IMR-90 (cell line): Measurements from ENCODE around the gene TRIAP1. TPM values are rescaled to one million over a fixed set of nuclear protein-coding genes. Genes with fewer than 3 reads are reported as not detected.

Source experiments
- ATAC-seq: fragments of 200-7000 bp; cut with Tn5 transposase; 2 replicates; pipeline ENCODE4 v1.9.1; 2020; ENCODE audit warnings: low read depth, mild to moderate bottlenecking, moderate library complexity
- BruUV-seq: library from RNA; stranded (reverse); fragments of 400-500 nt; replicated peaks from 2 replicates; lab custom pipeline; 2021; lab: Mats Ljungman, UMichigan
- CTCF ChIA-PET: fragments of 300-600 bp; formaldehyde crosslinking; extraction: SDS; loops from one replicate; lab custom pipeline; 2021; ENCODE audit warnings: antibody characterized with exemption; lab: Yijun Ruan, JAX
- POLR2A ChIA-PET: fragments of 300-600 bp; sonication (Branson Sonifier 250); formaldehyde crosslinking; loops from one replicate; lab custom pipeline; 2022; ENCODE audit warnings: antibody characterized with exemption; ENCODE audit not compliant: unreplicated experiment; lab: Charles Lee
- DNase-seq: peaks from one replicate; pipeline ENCODE4 v3.0.0; 2013
- H2AFZ ChIP-seq: replicated peaks from 2 replicates; pipeline ENCODE3; 2013; ENCODE audit warnings: low read length, mild to moderate bottlenecking; ENCODE audit not compliant: poor library complexity
- H2AK5ac ChIP-seq: 2 replicates; pipeline ENCODE4 v1.6.1; 2013; ENCODE audit warnings: low read depth, low read length, inconsistent platforms
- H2AK9ac ChIP-seq: replicated peaks from 2 replicates; pipeline ENCODE3; 2013; ENCODE audit warnings: mild to moderate bottlenecking, low read depth, low read length, moderate library complexity; ENCODE audit not compliant: poor library complexity
- H2BK120ac ChIP-seq: 2 replicates; pipeline ENCODE4 v1.6.1; 2013; ENCODE audit warnings: low read depth, low read length, inconsistent platforms
- H2BK15ac ChIP-seq: 3 replicates; pipeline ENCODE4 v1.6.1; 2013; ENCODE audit warnings: low read depth, low read length, inconsistent platforms
- H2BK20ac ChIP-seq: 2 replicates; pipeline ENCODE4 v1.6.1; 2013; ENCODE audit warnings: low read depth, mild to moderate bottlenecking, inconsistent platforms, low read length, moderate library complexity
- H2BK5ac ChIP-seq: 2 replicates; pipeline ENCODE4 v1.6.1; 2013; ENCODE audit warnings: mild to moderate bottlenecking, low read depth, low read length, inconsistent platforms; ENCODE audit not compliant: poor library complexity, severe bottlenecking
- H3K14ac ChIP-seq: replicated peaks from 2 replicates; pipeline ENCODE4 v1.6.1; 2013; ENCODE audit warnings: low read depth, low read length, inconsistent platforms
- H3K18ac ChIP-seq: 2 replicates; pipeline ENCODE4 v1.6.1; 2013; ENCODE audit warnings: low read depth, low read length, control low read depth
- H3K23ac ChIP-seq: 2 replicates; pipeline ENCODE4 v1.6.1; 2013; ENCODE audit warnings: low read depth, low read length, inconsistent platforms
- H3K27ac ChIP-seq: 2 replicates; pipeline ENCODE4 v1.5.1; 2013; ENCODE audit warnings: mild to moderate bottlenecking, control low read depth, low read length; ENCODE audit not compliant: insufficient read depth
- H3K27me3 ChIP-seq: 2 replicates; pipeline ENCODE4 v1.6.1; 2013; ENCODE audit warnings: low read length; ENCODE audit not compliant: control insufficient read depth, insufficient read depth
- H3K36me3 ChIP-seq: 2 replicates; pipeline ENCODE4 v1.6.1; 2013; ENCODE audit warnings: low read length, mixed read lengths; ENCODE audit not compliant: control insufficient read depth, insufficient read depth
- H3K4ac ChIP-seq: 2 replicates; pipeline ENCODE4 v1.6.1; 2013; ENCODE audit warnings: low read depth, low read length, inconsistent platforms
- H3K4me1 ChIP-seq: 2 replicates; pipeline ENCODE4 v1.6.1; 2013; ENCODE audit warnings: low read length, mixed read lengths; ENCODE audit not compliant: control insufficient read depth, insufficient read depth
- H3K4me2 ChIP-seq: 2 replicates; pipeline ENCODE4 v1.6.1; 2013; ENCODE audit warnings: low read depth, mild to moderate bottlenecking, control low read depth, low read length, moderate library complexity
- H3K4me3 ChIP-seq: 2 replicates; pipeline ENCODE4 v1.5.1; 2013; ENCODE audit warnings: low read depth, mild to moderate bottlenecking, control low read depth, low read length, moderate library complexity; ENCODE audit not compliant: insufficient read depth
- H3K56ac ChIP-seq: 2 replicates; pipeline ENCODE4 v1.6.1; 2013; ENCODE audit warnings: low read length, inconsistent platforms; ENCODE audit not compliant: insufficient read depth; ENCODE audit errors: extremely low read depth
- H3K79me1 ChIP-seq, 2 experiments: 2 replicates each; pipeline ENCODE4 v1.6.1; 2013; ENCODE audit warnings: low read length in 2 of 2, inconsistent platforms in 1 of 2, low read depth in 1 of 2
- H3K9ac ChIP-seq: 2 replicates; pipeline ENCODE4 v1.6.1; 2013; ENCODE audit warnings: low read depth, low read length, control low read depth
- H3K9me1 ChIP-seq: 2 replicates; pipeline ENCODE4 v1.6.1; 2013; ENCODE audit warnings: low read length, inconsistent platforms; ENCODE audit not compliant: insufficient read depth
- H3K9me3 ChIP-seq: 2 replicates; pipeline ENCODE4 v1.6.1; 2013; ENCODE audit warnings: low read length; ENCODE audit not compliant: control insufficient read depth, insufficient read depth
- H4K20me1 ChIP-seq: 2 replicates; pipeline ENCODE4 v1.6.1; 2013; ENCODE audit warnings: low read length, inconsistent platforms; ENCODE audit not compliant: insufficient read depth
- H4K5ac ChIP-seq: 2 replicates; pipeline ENCODE4 v1.6.1; 2013; ENCODE audit warnings: mild to moderate bottlenecking, low read depth, low read length, control low read depth
- H4K8ac ChIP-seq, 2 experiments: 2 replicates each; pipeline ENCODE4 v1.6.1; 2013; ENCODE audit warnings: low read depth in 2 of 2, low read length in 2 of 2, control low read depth in 1 of 2, inconsistent platforms in 1 of 2
- H4K91ac ChIP-seq: 2 replicates; pipeline ENCODE4 v1.6.1; 2013; ENCODE audit warnings: low read depth, low read length, inconsistent platforms; ENCODE audit not compliant: insufficient read depth
- BHLHE40 ChIP-seq: fragments of 150-350 bp; IDR thresholded peaks from 2 replicates; pipeline ENCODE4 v1.6.1; 2016; ENCODE audit warnings: mild to moderate bottlenecking, low read depth, low read length
- CEBPB ChIP-seq: IDR thresholded peaks from 2 replicates; pipeline ENCODE4 v1.6.1; 2012; ENCODE audit warnings: low read depth, low read length, improper control_type of control experiment
- CHD1 ChIP-seq: IDR thresholded peaks from 2 replicates; pipeline ENCODE4 v1.6.1; 2012; ENCODE audit warnings: low read depth, low read length, improper control_type of control experiment
- FOS ChIP-seq: fragments of 150-350 bp; IDR thresholded peaks from 2 replicates; pipeline ENCODE4 v1.6.1; 2016; ENCODE audit warnings: low read depth, low read length
- MAFK ChIP-seq: IDR thresholded peaks from 2 replicates; pipeline ENCODE4 v1.6.1; 2012; ENCODE audit warnings: low read depth, low read length, improper control_type of control experiment
- MAZ ChIP-seq: IDR thresholded peaks from 2 replicates; pipeline ENCODE4 v1.6.1; 2012; ENCODE audit warnings: low read depth, mild to moderate bottlenecking, low read length, improper control_type of control experiment, moderate library complexity, borderline replicate concordance
- MXI1 ChIP-seq: IDR thresholded peaks from 2 replicates; pipeline ENCODE4 v1.6.1; 2012; ENCODE audit warnings: low read depth, mild to moderate bottlenecking, low read length, moderate library complexity, borderline replicate concordance
- NFE2L2 ChIP-seq: fragments of 150-350 bp; IDR thresholded peaks from 2 replicates; pipeline ENCODE4 v1.6.1; 2016; ENCODE audit warnings: low read depth, mild to moderate bottlenecking, low read length
- POLR2A ChIP-seq: IDR thresholded peaks from 2 replicates; pipeline ENCODE4 v1.6.1; 2012; ENCODE audit warnings: mild to moderate bottlenecking, low read depth, low read length
- RAD21 ChIP-seq: IDR thresholded peaks from 2 replicates; pipeline ENCODE4 v1.6.1; 2012; ENCODE audit warnings: low read length, improper control_type of control experiment
- RCOR1 ChIP-seq: IDR thresholded peaks from 2 replicates; pipeline ENCODE4 v1.6.1; 2012; ENCODE audit warnings: mild to moderate bottlenecking, low read length, improper control_type of control experiment; ENCODE audit not compliant: insufficient replicate concordance
- RFX5 ChIP-seq: IDR thresholded peaks from 2 replicates; pipeline ENCODE4 v1.8.0; 2012; ENCODE audit warnings: low read depth, mild to moderate bottlenecking, low read length, moderate library complexity
- SMC3 ChIP-seq: fragments of 150-350 bp; IDR thresholded peaks from 2 replicates; pipeline ENCODE4 v1.6.1; 2016; ENCODE audit warnings: low read depth, mild to moderate bottlenecking, antibody characterized with exemption, low read length, moderate library complexity
- WGBS, 2 experiments: methylation state at CpG; one replicate each; pipeline versions ENCODE4 v1.1.5 to v1.1.7; 2013; ENCODE audit warnings: missing lambda C conversion rate in 2 of 2; ENCODE audit not compliant: insufficient read length in 1 of 2; ENCODE audit errors: extremely low coverage in 2 of 2; 5-methylcytosine and 5-hydroxymethylcytosine counted together
- dilution Hi-C: fragments of 300-500 bp; cut with HindIII; formaldehyde crosslinking; loops from one replicate; pipeline ENCODE4 v1.14.3; 2018; ENCODE audit warnings: low sequenced_read_pairs; ENCODE audit not compliant: unreplicated experiment
- in situ Hi-C: fragments of 300-500 bp; cut with MboI; formaldehyde crosslinking; loops from 3 replicates; pipeline ENCODE4 v1.14.3; 2019; ENCODE audit warnings: low sequenced_read_pairs, inconsistent platforms, mixed read lengths
- intact Hi-C: fragments of 100-400 bp; cut with micrococcal nuclease; formaldehyde crosslinking; loops from 2 replicates; pipeline ENCODE4 v1.10.0; 2022
- polyA plus RNA-seq, 3 experiments: library from polyadenylated mRNA; depleted of rRNA; stranded (reverse); fragments of >200 nt; gene quantifications; 2 replicates each; pipeline ENCODE4 v1.2.3, GENCODE V29; 2012; ENCODE audit warnings: low replicate concordance in 1 of 3
- total RNA-seq: library from RNA; depleted of rRNA; stranded (reverse); fragments of >200 nt; gene quantifications from 2 replicates; pipeline ENCODE4 v1.2.3, GENCODE V29; 2012
- TF ChIP-seq, protein P1 (sequence below): fragments of 150-350 bp; IDR thresholded peaks from 2 replicates; pipeline ENCODE4 v1.6.1; 2017; ENCODE audit warnings: mild to moderate bottlenecking, antibody characterized with exemption, low read length, low read depth
- TF ChIP-seq, protein P2 (sequence below): fragments of 150-350 bp; IDR thresholded peaks from 2 replicates; pipeline ENCODE4 v1.6.1; 2016; ENCODE audit warnings: low read depth, mild to moderate bottlenecking, low read length, moderate library complexity, borderline replicate concordance
- TF ChIP-seq, protein P3 (sequence below): conservative IDR thresholded peaks from 2 replicates; pipeline ENCODE4 v1.5.1; 2012; ENCODE audit warnings: mild to moderate bottlenecking, low read depth, low read length, improper control_type of control experiment

TRIAP1 gene
- total and polyA plus RNA-seq, 2 of the 4 experiments (the other 2 are of a cell fraction), result 19.2 to 32.3 TPM

DNA sequence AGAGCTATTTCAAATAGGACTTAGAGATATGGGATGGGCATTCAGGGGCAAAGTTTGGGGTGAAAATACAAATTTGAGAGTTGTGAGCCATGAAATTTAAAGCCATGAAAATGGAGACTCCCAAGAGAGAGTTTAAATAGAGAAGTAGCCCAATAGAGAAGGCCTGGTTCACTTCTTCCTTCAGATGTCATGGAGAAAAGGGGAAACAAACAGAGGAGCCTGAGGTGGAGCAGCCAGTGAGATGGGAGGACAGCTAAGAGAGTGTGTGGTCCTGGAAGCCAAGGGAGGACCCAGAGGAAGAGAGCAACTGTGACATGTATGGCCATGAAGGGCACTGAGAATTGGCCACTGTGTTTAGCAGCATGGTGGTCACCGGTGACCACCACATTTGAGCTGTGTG is 37.4 kb upstream of the TRIAP1 start:
- Histone ChIP-seq H2AK5ac (no peak overlapping the region), H2BK5ac (no peak overlapping the region), H3K36me3 (peaks cover 8% of the 10 kb centered on the region), H4K5ac (no peak overlapping the region), H3K18ac (no peak overlapping the region), H3K14ac (no peak overlapping the region), H2AFZ (no peak overlapping the region), H2BK15ac (no peak overlapping the region), H2BK120ac (no peak overlapping the region), H4K8ac (no peak overlapping the region), H3K9me1 (peaks cover 4% of the 10 kb centered on the region; the same call in 1 of the 2 replicates), H4K20me1 (no peaks in the 10 kb centered on the region), H4K91ac (no peak overlapping the region), H3K4ac (no peak overlapping the region), H3K4me1 (no peaks in the 10 kb centered on the region), H3K9ac (no peak overlapping the region), H3K79me1 (peaks cover 14 to 25% of the 10 kb centered on the region in 2 experiments), H3K4me2 (no peak overlapping the region), H3K9me3 (no peaks in the 10 kb centered on the region), H2AK9ac (no peak overlapping the region), H2BK20ac (no peak overlapping the region), H3K27me3 (no peaks in the 10 kb centered on the region), H3K4me3 (no peak overlapping the region), H3K27ac (no peak overlapping the region), H3K56ac (no peak overlapping the region), H3K23ac (no peak overlapping the region)
- DNase-seq (no peak), ATAC-seq (no peak)
- in situ Hi-C loops (no loop called here), dilution Hi-C loops (no loop called here), intact Hi-C loops (no loop called here)
- ChIA-PET CTCF (no interaction called here), POLR2A (interaction anchor here (0.6 kb wide), 1 partner anchor 24 kb away, joined by 3 read pairs; no protein-coding TSS in a partner anchor)
- WGBS, 2 experiments, result 100% methylated on average over 1 of the region's 1 CpG; no CpG with 5 or more reads in 1 of the 2 experiments
- no TSS peak for BruUV-seq
- TF ChIP-seq, protein P1, sequence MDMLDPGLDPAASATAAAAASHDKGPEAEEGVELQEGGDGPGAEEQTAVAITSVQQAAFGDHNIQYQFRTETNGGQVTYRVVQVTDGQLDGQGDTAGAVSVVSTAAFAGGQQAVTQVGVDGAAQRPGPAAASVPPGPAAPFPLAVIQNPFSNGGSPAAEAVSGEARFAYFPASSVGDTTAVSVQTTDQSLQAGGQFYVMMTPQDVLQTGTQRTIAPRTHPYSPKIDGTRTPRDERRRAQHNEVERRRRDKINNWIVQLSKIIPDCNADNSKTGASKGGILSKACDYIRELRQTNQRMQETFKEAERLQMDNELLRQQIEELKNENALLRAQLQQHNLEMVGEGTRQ, result no peak
- TF ChIP-seq, protein P2, sequence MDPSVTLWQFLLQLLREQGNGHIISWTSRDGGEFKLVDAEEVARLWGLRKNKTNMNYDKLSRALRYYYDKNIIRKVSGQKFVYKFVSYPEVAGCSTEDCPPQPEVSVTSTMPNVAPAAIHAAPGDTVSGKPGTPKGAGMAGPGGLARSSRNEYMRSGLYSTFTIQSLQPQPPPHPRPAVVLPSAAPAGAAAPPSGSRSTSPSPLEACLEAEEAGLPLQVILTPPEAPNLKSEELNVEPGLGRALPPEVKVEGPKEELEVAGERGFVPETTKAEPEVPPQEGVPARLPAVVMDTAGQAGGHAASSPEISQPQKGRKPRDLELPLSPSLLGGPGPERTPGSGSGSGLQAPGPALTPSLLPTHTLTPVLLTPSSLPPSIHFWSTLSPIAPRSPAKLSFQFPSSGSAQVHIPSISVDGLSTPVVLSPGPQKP, result no peak
- TF ChIP-seq FOS (no peak), BHLHE40 (no peak), CHD1 (no peak), RFX5 (no peak), POLR2A (no peak), MAZ (no peak), NFE2L2 (no peak), SMC3 (no peak), MAFK (no peak), RCOR1 (no peak), CEBPB (no peak), RAD21 (no peak), MXI1 (no peak)
- TF ChIP-seq, protein P3, sequence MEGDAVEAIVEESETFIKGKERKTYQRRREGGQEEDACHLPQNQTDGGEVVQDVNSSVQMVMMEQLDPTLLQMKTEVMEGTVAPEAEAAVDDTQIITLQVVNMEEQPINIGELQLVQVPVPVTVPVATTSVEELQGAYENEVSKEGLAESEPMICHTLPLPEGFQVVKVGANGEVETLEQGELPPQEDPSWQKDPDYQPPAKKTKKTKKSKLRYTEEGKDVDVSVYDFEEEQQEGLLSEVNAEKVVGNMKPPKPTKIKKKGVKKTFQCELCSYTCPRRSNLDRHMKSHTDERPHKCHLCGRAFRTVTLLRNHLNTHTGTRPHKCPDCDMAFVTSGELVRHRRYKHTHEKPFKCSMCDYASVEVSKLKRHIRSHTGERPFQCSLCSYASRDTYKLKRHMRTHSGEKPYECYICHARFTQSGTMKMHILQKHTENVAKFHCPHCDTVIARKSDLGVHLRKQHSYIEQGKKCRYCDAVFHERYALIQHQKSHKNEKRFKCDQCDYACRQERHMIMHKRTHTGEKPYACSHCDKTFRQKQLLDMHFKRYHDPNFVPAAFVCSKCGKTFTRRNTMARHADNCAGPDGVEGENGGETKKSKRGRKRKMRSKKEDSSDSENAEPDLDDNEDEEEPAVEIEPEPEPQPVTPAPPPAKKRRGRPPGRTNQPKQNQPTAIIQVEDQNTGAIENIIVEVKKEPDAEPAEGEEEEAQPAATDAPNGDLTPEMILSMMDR, result no peak
